ENCODE results near the gene PTPRM. TPM values are rescaled to one million over a fixed set of nuclear protein-coding genes. Genes with fewer than 3 reads are reported as not detected.
"Not testable (repeated sequence)": the region's sequence is repeated elsewhere in the genome, so short reads cannot be mapped to it uniquely, and the experiment has no call there.

PTPRM gene
- total RNA-seq, 1 donor from 2014 or later = 32.3 TPM

DNA sequence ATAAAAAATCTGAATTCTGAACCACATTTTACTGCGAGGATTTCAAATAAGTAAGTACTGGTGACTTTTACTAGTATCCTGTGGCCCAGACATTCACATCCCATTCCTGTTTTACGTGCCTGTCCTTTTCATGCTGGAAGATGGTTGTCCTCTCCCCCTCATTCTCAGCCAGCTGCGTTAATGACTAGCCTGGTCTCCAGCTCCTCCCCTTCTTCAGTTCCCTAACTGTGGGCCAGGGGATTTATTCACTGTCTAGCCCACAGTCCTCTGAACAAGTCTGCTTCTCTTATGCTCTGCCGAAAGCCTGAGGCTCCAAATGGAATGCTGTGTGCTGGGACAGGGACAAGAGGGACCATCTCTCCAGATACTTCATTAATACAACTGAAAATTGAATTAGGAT lies 373.9 kb downstream of the PTPRM start:
- DNase-seq (ENCODE audit: low read depth in 2 of 2) = no peak

DNA sequence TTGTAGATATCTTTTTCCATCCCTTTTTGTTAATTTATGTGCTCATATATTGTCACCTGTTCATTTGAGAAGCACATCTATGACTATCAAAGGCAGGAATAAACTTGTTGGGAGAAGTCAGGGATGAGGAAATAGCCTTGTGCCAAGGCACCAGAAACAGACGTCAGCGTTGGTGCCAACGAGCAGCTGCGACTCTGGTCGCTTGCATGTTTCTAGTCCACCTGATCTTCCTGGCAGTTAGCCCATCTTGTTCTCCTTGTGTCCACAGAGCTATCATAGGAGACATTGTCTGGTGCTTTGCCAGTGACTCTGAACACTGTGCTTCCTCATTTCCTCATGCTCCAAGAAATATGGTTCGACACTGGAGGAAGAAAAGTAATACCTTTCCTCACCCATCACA lies 374.4 kb downstream of the PTPRM start:
- peak in 1 of 2 donors; percentile 37 for DNase-seq (ENCODE audit: low read depth in 2 of 2)

DNA sequence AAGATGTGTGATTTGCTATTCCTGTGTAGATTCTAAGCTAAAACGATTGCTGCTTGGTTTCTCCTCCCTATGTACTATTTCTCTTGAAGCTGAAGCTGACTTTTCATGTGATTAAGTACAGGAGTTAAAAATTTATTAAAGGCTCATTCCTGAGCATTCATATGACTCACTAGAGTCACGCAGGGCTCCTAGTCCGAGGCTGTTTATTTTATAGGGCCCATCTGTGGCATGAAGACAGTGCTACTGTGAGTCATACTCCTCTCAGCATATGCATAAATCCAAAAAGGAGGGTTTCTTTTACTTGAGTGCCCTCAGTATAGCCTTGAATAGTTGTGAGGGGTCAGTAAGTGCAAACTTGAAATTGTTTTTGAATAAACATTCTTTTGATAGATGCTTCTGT lies 378.8 kb downstream of the PTPRM start:
- peak in 1 of 2 donors; percentile 91 for DNase-seq (ENCODE audit: low read depth in 2 of 2)

DNA sequence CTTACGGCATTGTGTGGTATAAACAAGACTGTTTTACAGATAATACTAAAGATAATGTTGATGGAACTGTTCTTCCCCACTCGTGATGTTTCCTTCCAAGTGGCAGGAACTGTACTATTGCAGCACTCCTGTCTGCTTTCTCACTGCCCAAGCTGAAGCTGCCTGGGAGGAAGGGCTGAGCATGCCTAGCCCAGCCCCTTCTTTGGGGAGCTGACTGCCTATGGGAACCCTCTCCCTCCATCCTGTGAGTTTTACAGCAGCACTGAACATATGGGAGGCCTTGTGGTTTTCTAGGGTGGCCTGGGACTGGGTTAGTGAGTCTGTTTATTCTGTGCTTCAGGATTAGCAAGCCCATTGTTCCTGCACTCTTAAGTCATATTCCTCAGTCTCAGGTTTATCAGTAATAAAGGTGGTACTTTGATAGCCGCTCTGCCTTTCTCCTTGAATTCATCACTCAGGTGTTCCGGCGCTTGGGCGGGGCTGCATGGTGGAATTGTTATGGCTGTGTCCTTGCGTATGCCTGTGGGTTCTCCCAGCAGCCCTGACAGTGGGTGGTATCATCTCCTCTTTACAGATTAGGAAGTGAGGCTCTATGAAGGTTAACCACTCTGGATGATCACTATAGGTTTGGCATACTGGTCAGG lies 379.7 kb downstream of the PTPRM start:
- peak in 1 of 2 donors; percentile 60 for DNase-seq (ENCODE audit: low read depth in 2 of 2)

DNA sequence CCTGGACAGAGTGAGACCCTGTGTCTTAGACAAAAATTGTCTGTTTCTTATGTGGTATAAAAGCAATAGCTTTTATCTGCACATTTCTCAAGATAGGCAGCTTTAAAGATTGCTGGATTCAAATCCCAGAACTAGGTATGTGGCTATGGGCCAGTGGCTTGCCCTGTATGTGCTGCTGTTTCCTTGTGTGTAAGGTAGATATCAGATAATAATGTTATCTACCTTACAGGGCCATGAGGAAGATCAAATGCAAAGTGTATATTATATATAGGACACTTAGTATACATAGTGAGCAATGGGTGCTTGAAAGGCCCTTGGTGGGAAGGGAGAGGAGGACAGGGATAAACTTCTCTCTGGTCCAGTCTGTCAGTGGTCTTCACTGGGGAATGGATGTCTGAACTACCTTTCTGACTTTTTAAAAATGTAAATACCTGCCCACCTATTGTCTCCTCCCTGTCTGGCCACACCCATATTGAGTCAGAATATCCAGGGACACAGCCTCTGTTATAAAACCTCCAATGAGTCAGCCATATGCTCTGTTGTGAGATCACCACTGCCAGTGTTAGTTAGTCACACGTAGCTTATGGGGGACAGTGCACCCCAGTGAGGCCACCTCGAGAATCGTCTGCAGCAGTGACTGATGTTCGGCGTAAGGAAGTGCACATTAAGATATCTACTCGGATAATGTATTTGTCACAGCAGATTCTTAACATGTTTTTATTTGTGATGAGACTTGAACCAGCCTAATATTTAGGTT lies 383.4 kb downstream of the PTPRM start:
- DNase-seq (ENCODE audit: low read depth in 2 of 2) = peak in 1 of 2 donors; percentile 58

DNA sequence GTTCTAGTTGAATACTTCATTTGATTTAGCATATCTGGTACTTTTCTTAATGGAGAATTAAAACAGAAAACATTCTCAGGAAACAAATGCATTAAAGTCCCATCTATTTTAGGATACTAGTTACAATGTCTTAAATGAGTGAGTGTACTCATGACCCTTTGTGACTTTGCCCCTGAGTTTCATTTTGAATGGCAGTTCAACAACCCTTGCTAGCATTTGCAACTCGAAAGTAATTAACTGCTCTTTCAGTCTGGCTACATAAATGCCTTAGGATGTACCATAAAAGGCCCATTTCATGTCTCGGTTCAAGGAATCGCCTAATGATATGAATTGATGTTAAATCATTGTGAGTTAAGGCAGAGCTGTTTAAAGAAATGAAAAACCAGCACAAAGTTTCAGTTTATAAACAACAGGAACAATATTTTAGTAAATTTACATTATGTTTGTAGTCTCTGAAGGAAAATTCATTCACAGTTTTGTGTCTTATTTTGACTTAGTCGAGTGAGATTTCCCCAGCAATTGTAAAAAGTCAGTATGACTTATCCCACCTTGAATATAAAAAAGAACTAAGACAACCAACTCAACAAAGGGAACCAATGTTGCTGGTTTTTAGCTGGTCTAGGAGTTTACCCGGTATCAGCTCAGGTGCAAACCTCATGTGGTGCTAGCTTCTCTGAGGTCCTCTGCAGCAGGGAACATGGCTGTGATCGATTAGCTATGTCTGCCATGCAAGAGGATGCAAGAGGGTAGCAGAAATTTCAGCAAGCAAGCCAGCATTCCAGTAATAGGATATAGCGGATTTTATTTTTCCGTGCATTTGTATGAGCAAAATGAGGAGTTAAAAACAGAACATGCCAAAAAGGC lies 386.2 kb downstream of the PTPRM start:
- no peak for DNase-seq (ENCODE audit: low read depth in 2 of 2)

DNA sequence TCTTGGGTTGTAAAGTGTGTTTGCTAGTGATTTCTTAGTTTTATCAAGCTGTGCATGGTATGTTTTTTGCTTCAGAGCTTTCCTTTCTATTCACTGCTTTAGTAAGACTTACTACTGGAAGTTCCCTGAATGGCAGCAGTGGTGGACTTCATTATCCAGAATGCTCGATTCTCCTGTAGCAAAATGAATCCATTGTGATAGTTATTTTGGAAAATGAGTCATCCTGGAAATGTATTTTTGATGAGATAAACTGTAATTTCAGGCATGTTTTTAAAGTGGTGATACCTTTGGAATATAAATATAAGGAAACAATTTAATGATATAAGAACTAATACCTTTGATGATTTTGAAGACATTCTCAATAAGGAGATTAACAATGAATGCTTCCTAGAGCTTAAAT lies 387.1 kb downstream of the PTPRM start:
- DNase-seq (ENCODE audit: low read depth in 2 of 2) = peak; percentile 48 to 78

DNA sequence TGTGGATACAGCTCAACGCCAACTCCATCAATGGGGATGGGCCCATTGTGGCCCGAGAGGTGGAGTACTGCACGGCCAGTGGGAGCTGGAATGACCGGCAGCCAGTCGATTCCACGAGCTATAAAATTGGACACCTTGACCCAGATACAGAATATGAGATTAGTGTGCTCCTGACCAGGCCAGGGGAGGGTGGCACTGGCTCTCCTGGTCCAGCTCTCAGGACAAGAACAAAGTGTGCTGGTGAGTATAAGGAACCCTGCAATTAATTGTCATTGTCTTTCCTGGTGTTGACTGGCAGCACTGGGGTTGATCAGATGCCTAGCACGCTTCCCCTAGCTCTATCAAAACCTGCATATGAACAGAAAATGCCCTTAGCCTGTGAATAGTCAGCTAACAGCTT lies 388.1 kb downstream of the PTPRM start:
- DNase-seq (ENCODE audit: low read depth in 2 of 2) = no peak

DNA sequence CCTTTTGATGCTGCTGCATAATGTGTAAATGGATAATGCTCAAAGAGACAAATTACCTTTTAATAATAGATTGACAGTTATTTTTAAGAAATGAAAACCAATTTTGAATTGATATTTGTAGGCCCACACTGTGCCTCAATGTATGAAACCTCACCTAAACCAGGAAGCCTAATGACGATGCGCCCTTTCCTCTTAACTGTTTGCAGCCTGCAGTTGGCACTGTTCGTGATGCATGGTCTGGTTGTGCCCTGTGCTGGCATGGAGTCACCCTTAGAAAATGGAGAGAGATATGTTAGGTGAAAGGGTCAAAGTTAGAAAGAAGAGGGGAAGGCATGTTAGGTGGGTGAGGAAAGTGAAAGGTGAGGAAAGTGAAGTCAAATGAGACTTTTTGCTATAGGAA lies 390.2 kb downstream of the PTPRM start:
- DNase-seq (ENCODE audit: low read depth in 2 of 2) = no peak

DNA sequence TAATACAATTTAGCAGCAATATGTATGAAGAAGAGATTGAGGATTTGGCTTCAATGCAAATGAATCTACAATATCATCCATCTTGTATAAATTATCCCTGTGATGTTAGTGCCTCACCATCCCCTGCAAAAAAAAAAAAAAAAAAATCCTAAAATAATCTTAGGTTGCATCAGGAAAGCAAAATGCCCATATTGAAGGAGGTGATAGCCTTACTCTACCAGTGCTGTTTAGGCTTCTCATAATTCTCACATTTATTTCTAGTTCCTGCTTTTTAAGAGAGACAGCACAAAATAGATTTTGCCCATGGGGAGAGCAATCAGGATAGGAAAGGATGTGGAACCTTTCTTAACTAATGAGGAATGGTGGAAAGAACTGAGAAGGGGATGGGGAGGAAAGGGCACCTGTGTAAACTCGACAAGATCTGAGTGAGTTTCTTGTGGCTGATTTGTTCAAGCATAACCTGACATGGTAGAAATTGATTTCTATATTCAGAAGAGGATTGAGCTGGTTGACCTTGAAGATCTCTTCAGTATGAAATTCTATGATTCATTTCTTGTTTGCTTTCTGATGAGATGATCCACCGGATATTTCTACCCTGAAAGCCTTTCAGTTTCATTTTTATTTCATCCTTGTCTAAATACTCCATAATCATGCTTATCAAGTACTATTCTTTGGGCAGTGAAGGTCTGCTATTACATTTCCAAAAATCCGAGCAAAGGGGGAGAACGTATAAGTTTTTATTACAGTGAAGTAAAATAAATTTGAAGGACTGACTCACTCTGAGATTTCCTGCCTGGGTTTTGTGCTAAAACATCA lies 391.2 kb downstream of the PTPRM start:
- DNase-seq (ENCODE audit: low read depth in 2 of 2) = peak in 1 of 2 donors; percentile 30

DNA sequence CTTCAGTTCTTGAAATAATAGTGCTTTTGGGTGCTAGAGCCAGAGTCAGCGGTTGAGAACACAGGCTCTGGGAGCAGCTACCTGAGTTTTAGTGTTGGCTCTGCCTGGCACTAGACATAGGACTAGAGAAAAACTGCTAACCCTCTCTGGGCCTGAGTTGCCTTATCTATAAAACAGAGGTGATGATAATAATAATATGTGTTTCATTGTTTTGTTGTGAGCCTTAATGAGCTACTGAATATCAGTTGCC lies 391.7 kb downstream of the PTPRM start:
- no peak for DNase-seq (ENCODE audit: low read depth in 2 of 2)

DNA sequence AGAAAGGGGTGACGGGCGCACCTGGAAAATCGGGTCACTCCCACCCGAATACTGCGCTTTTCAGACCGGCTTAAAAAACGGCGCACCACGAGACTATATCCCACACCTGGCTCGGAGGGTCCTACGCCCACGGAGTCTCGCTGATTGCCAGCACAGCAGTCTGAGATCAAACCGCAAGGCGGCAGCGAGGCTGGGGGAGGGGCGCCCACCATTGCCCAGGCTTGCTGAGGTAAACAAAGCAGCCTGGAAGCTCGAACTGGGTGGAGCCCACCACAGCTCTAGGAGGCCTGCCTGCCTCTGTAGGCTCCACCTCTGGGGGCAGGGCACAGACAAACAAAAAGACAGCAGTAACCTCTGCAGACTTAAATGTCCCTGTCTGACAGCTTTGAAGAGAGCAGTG lies 399.6 kb downstream of the PTPRM start:
- not testable (repeated sequence) for DNase-seq (ENCODE audit: low read depth in 2 of 2)

DNA sequence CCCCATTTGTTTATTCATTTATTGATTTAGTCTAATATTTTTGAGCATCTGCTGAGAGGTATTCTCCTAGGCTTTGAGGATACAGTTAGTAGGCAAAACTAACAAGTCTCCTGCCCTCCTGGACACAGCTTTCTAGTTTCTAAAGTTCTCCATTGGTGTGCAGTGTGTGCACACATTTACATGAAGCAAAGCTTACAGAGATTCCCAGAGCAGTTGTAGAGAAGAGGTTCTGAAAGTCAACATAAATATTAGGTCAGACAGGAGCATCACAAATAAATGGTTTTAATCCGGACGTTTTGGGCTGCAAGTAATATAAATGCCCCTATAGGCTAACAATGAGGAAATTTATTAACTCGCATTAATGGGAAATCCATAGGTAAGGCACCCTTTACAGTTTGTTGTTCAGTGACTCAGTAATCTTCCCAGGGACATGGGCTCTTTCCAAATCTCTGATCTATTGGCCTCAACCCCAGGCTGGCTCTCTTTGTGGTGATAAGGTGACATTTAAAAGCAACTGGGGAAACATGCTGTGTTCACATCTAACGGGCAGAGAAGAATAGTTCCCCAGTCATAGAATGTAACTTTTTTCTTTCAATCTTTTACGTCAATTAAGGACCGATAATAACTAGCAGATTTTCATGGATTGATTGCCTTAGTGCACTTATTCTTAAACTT lies 407.2 kb downstream of the PTPRM start:
- no peak for DNase-seq (ENCODE audit: low read depth in 2 of 2)

DNA sequence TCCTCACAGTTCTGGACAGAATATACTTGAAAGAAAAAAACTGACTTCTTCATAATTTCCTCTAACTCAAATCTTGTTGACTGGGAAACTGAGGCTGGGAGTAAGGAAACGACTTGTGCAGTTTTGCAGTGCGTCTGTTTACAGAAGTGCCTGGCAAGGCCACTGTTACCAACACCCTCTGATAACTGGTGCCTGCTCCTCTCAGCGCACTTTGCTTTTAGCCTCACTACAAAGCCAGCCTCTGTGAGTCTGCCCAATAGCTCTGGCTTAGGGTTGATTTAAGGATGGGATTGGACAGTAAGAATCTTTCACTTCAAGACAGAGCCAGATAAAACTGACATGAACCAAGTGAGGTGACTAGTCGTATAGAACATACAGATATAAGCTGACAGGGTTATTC lies 410.8 kb downstream of the PTPRM start:
- no peak for DNase-seq (ENCODE audit: low read depth in 2 of 2)

DNA sequence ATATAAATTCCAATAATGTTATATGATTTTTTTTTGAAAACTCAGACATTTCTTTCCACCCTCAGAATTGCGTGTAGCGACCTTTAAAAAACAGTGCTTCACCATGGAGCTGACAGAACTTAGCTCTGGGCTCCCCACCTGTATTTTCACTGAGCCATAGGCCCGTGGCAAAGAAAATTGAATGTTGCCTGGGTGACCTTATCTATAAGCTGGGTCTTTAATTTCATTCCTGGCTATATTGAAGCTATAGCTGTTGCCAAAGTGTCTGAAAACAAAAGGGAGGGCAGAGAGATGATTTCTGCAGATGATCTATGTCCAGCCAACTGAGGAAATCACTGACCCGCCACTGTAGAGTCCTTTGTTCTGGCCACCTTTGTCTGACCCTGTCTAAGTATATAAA lies 411.7 kb downstream of the PTPRM start:
- no peak for DNase-seq (ENCODE audit: low read depth in 2 of 2)

DNA sequence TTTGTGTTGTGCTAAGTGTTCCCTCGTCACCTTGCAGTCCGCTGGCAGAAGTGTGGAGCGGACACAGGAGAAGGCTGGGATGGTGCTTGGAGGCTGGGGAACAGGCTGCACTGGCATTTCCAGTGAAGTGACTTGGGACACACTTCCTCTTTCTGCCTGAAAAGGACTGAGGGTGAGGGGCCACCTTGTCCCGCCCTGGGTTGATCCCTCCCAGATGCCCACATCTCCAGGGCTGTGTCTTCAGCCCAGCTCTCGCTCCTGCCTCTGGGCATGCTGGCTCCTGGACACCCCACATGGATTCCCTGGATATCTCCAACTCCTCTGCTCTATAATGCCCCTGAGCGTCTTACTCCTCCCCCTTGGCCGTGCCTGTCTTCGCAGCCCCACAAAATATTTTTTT lies 412.6 kb downstream of the PTPRM start:
- DNase-seq (ENCODE audit: low read depth in 2 of 2) = no peak

DNA sequence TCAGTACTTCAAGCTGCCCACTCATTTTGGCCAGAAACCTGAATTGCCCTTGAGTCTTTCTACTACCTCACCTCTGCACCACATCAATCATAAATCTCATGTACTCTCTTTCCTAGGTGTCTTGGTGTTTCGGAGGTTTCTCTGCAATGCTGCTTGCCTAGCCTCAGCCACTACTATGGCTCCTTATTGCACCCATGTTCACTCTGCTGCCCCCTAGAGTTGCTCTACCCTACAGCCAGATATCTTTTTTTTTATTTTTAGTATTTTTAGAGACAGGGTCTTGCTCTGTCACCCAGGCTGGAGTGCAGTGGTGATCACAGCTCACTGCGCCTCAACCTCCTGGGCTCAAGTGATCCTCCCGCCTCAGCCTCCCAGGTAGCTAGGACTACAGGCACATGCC lies 413.0 kb downstream of the PTPRM start:
- no peak for DNase-seq (ENCODE audit: low read depth in 2 of 2)

DNA sequence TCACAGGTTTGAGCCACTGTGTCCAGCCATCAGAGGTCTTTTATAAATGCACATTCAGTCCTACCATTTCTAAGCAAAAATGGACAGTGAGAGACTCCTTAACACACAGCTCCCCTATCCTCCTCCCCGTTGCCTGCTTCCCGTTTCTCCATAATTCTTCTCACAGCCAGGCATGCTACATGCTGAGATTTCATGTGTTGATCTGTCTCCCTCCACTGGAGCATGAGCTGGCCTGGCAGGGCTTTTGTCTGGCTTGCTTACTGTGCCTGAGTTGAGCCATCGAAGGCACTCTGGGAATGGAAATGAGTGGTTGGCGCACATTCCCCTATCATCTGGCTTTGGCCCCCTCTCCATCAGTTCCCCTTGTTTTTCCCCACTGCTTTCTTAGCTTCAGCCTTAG lies 413.5 kb downstream of the PTPRM start:
- no peak for DNase-seq (ENCODE audit: low read depth in 2 of 2)

DNA sequence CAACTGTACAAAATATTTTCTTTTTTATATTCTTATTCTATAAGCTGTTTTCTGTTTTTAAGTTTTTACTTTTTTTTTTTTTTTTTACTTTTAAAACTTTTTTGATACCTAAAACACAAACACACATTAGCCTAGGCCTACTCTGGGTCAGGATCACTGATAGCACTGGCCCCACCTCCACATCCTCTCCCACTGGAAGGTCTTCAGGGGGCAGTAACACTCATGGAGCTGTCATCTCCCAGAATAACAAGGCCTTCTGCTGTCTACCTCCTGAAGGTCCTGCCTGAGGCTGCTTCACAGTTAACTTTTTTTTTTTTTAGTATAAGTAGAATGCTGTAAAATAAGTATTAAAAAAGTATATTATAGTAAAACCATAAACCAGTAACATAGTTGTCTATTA lies 415.1 kb downstream of the PTPRM start:
- DNase-seq (ENCODE audit: low read depth in 2 of 2) = peak in 1 of 2 donors; percentile 18

DNA sequence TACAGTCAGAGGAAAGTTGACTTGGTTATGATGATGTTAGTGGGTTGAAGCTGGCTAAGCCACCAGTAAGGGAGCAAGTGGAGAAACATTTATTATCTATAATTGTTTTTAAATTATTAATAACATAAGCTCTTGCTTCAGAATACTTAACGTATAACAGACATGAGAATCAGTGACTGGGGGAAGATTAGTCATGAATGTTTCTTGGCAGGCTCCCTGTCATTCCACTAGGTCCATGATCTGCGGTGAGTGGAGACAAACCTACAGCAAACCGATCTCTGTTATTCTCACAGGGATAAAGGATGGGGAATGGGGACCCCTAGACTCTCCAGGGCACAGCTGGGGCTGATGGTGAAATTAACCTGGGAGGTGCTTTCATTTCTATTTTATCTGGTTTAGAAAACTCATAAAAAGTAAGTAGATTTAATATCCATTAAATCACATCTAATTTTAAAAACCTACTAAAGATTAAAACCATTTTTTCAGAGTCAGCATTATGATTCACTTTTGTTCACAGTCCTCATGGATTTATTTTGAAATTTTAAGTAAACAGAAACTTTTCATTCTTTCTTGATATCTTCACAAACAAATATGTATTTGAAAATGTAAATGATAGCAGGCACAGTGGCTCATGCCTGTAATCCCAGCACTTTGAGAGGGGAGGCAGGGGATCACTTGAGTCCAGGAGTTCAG lies 420.3 kb downstream of the PTPRM start:
- peak in 1 of 2 donors; percentile 48 for DNase-seq (ENCODE audit: low read depth in 2 of 2)

DNA sequence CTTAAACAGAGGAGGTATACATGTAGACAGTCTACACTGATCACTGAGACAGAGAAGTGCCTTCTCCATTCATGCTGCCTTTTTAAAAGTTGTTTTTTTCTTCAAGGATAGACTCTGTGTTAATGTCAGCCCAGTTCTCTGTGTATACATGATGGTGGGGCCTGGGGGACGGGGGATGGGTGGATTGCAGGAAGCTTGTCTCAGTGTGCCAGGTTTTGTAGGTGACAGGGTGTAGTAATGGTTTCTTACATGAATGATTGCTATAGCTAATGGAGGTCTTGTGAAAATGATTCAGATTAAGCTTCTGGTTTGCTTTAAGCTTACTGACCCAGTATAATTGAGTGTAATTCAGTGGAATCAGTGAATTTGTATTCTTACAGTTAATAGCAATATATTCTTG lies 423.6 kb downstream of the PTPRM start:
- no peak for DNase-seq (ENCODE audit: low read depth in 2 of 2)

All from dermis microvascular lymphatic vessel endothelial cell (primary cell).